Measurements from ENCODE around the gene DKC1. TPM values are rescaled to one million over a fixed set of nuclear protein-coding genes. Genes with fewer than 3 reads are reported as not detected.

Gene DKC1
- total RNA-seq, 1 experiment from 2014 or later, result 179 TPM

DNA sequence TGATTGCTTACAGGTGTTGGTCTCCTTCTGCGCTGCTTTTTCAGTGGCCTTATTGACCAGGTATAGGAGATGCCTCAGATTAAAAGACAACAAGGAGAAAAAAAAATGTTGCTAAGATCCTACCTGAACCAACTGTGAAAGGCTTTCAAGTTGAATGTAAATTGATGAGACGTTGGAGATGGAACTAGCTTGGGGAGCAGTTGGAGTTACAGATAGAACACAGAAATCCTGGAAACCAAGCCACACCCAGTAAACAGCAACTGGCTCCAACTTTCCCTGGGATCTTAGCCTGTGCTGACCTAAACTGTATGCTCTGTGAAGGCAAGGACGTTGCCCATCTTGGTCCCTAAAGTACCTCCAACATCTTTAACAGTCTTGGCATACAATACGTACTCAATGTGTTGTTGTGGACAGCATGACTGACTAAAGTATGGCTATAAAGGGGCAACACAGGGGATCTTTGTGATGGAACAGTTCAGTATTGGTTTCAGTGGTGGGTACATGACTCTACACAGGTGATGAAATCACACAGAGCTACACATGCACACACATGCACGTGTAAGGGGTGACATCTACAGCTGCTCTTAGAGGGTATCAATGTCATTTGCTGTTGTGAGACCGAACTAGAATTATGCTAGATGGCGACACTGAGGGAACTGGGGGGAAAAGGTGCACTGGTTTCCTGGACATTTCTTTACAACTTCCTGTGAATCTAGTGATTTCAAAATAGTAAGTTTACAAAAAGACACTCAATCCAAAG lies 34.1 kb upstream of the DKC1 start:
- BruUV-seq (replicated peaks), result no TSS peak
- no peaks in the 10 kb centered on the region for H3K36me3 ChIP-seq (ENCODE audit: control insufficient read depth, insufficient read depth, low read length)
- in situ Hi-C loops (cut with HindIII; ENCODE audit: low pct_unique_long_range_greater_than_20kb, low sequenced_read_pairs), result no loop called here

DNA sequence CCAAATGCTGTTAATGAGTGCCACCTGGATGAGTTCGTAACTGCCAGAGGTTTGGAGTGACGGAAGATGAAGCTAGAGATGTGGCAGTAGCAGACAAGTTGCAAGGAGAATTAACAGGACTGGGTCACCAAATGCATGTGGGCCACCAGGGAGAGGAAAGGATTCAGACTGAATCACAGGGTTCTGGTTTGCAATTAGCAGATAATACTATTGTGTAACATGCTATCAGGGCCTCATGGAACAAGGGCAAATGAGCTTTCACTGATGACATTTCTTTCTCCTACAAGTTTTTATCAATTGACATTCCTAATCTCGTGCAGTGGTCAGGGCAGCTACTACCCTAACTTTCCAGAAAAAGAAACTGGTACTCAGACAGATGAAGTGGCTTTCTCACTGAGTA lies 33.2 kb upstream of the DKC1 start:
- CTCF ChIA-PET, result no interaction called here
- H3K36me3 ChIP-seq (ENCODE audit: control insufficient read depth, insufficient read depth, low read length), result no peaks in the 10 kb centered on the region
- no peak for ATAC-seq
- no peak for DNase-seq (ENCODE audit: low read depth, low spot score)
- H3K27ac ChIP-seq (ENCODE audit: low read length), result peak overlapping the region; percentile 89
- intact Hi-C loops (cut with micrococcal nuclease; ENCODE audit: unreplicated experiment), result no loop called here
- no peaks in the 10 kb centered on the region for H3K27me3 ChIP-seq (ENCODE audit: control insufficient read depth, insufficient read depth, low read length)
- no peak overlapping the region for H3K4me3 ChIP-seq (ENCODE audit: low read depth in 2 of 2, low read length in 2 of 2)
- TF ChIP-seq CTCF (IDR thresholded peaks at IDR 0.05) (no peak), SIN3A (IDR thresholded peaks at IDR 0.05; ENCODE audit: borderline replicate concordance, insufficient read depth, low read depth, low read length) (no peak), TCF7L2 (IDR thresholded peaks at IDR 0.05; ENCODE audit: low read depth, low read length) (no peak), POLR2AphosphoS5 (IDR thresholded peaks at IDR 0.05; ENCODE audit: low read depth, low read length) (no peak)
- TF ChIP-seq, protein P1, sequence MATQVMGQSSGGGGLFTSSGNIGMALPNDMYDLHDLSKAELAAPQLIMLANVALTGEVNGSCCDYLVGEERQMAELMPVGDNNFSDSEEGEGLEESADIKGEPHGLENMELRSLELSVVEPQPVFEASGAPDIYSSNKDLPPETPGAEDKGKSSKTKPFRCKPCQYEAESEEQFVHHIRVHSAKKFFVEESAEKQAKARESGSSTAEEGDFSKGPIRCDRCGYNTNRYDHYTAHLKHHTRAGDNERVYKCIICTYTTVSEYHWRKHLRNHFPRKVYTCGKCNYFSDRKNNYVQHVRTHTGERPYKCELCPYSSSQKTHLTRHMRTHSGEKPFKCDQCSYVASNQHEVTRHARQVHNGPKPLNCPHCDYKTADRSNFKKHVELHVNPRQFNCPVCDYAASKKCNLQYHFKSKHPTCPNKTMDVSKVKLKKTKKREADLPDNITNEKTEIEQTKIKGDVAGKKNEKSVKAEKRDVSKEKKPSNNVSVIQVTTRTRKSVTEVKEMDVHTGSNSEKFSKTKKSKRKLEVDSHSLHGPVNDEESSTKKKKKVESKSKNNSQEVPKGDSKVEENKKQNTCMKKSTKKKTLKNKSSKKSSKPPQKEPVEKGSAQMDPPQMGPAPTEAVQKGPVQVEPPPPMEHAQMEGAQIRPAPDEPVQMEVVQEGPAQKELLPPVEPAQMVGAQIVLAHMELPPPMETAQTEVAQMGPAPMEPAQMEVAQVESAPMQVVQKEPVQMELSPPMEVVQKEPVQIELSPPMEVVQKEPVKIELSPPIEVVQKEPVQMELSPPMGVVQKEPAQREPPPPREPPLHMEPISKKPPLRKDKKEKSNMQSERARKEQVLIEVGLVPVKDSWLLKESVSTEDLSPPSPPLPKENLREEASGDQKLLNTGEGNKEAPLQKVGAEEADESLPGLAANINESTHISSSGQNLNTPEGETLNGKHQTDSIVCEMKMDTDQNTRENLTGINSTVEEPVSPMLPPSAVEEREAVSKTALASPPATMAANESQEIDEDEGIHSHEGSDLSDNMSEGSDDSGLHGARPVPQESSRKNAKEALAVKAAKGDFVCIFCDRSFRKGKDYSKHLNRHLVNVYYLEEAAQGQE (IDR thresholded peaks at IDR 0.05; ENCODE audit: insufficient read depth in 1 of 2, low read depth in 2 of 2, low read length in 1 of 2), result no peak
- peaks cover 77% of the 10 kb centered on the region for H3K4me1 ChIP-seq (ENCODE audit: control insufficient read depth, insufficient read depth, low read length)
- no peaks in the 10 kb centered on the region for H3K9me3 ChIP-seq (ENCODE audit: control insufficient read depth, insufficient read depth, low read depth, low read length)
- in situ Hi-C loops (cut with HindIII; ENCODE audit: low pct_unique_long_range_greater_than_20kb, low sequenced_read_pairs), result no loop called here
- no TSS peak for BruUV-seq (replicated peaks)
- POLR2A ChIA-PET, result no interaction called here

More for the DNA sequence above, 34.1 kb upstream of the DKC1 start:
- TF ChIP-seq POLR2AphosphoS5 (IDR thresholded peaks at IDR 0.05; ENCODE audit: low read depth, low read length), result no peak
- peak; percentile 43 for TF ChIP-seq CTCF (IDR thresholded peaks at IDR 0.05)
- Histone ChIP-seq H3K9me3 (ENCODE audit: control insufficient read depth, insufficient read depth, low read depth, low read length) (no peaks in the 10 kb centered on the region), H3K4me1 (ENCODE audit: control insufficient read depth, insufficient read depth, low read length) (peaks cover 69% of the 10 kb centered on the region), H3K4me3 (ENCODE audit: low read depth in 2 of 2, low read length in 2 of 2) (no peak overlapping the region), H3K27me3 (ENCODE audit: control insufficient read depth, insufficient read depth, low read length) (no peaks in the 10 kb centered on the region), H3K27ac (ENCODE audit: low read length) (peak overlapping the region; percentile 89)
- CTCF ChIA-PET, result interaction anchor here (0.7 kb wide), 1 partner anchor 66 kb away, joined by 3 read pairs; no protein-coding TSS in a partner anchor
- DNase-seq (ENCODE audit: low read depth, low spot score), result no peak
- POLR2A ChIA-PET, result no interaction called here
- intact Hi-C loops (cut with micrococcal nuclease; ENCODE audit: unreplicated experiment), result no loop called here
- ATAC-seq, result no peak

All from Panc1 (cell line).